ENCODE results near the gene DYNLT1. TPM values are rescaled to one million over a fixed set of nuclear protein-coding genes. Genes with fewer than 3 reads are reported as not detected.

The DYNLT1 gene
- total RNA-seq, 2 experiments from 2014 or later, result 94.3 to 98.3 TPM

GRCh38 chr6:158591810-158592209 is 52.7 kb downstream of the DYNLT1 start:
- peaks cover 1% of the 10 kb centered on the region for H3K4me1 Mint-ChIP-seq (ENCODE audit: low read depth)
- POLR2A ChIA-PET, result interaction anchor here (0.6 kb wide), 1 partner anchor 126 kb away, joined by 3 read pairs; no protein-coding TSS in a partner anchor
- no peak for TF ChIP-seq CTCF (IDR thresholded peaks at IDR 0.05)
- intact Hi-C loops (cut with micrococcal nuclease), result no loop called here
- H3K9me3 Mint-ChIP-seq, result no peaks in the 10 kb centered on the region
- no peak for ATAC-seq
- H3K27ac Mint-ChIP-seq, result no peak overlapping the region
- DNase-seq, result no peak
- no peaks in the 10 kb centered on the region for H3K27me3 Mint-ChIP-seq
- CTCF ChIA-PET, result interaction anchor here (0.8 kb wide), 1 partner anchor 371 kb away, joined by 3 read pairs; no protein-coding TSS in a partner anchor
- H3K4me3 Mint-ChIP-seq, result no peak overlapping the region
- peaks cover 51% of the 10 kb centered on the region for H3K36me3 Mint-ChIP-seq (ENCODE audit: low read depth)

- no peaks in the 10 kb centered on the region for H3K9me3 Mint-ChIP-seq
- DNase-seq (no peak), ATAC-seq (no peak)
- TF ChIP-seq CTCF (IDR thresholded peaks at IDR 0.05), result no peak
- peaks cover 53% of the 10 kb centered on the region for H3K36me3 Mint-ChIP-seq (ENCODE audit: low read depth)
- no peak overlapping the region for H3K4me3 Mint-ChIP-seq
- intact Hi-C loops (cut with micrococcal nuclease), result no loop called here
- no peak overlapping the region for H3K27ac Mint-ChIP-seq
- no peaks in the 10 kb centered on the region for H3K27me3 Mint-ChIP-seq
- CTCF ChIA-PET, result no interaction called here
- H3K4me1 Mint-ChIP-seq (ENCODE audit: low read depth), result peaks cover 1% of the 10 kb centered on the region
- POLR2A ChIA-PET, result no interaction called here
Measured at GRCh38 chr6:158591134-158591809, 53.3 kb downstream of the DYNLT1 start.

DNA sequence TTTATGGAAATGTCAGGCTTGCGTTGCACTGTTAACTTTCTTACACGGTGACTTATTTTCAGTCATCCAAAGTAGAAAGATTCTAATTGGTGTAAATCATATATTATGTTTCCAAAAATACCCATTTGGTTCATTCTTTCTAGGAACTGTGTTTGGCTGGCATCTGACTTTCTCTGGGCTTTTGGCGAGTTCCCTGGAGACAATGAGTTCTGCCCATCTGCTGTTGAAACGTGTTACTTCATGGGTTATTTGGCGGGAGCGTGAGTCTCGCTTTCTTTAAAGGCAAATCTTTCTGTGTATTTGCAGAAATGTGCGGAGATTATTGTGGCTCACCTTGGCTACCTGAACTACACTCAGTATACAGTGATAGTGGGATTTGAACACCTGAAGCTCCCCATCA is 55.2 kb downstream of the DYNLT1 start:
- H3K27me3 Mint-ChIP-seq, result no peaks in the 10 kb centered on the region
- H3K9me3 Mint-ChIP-seq, result no peaks in the 10 kb centered on the region
- ChIA-PET POLR2A (no interaction called here), CTCF (interaction anchor here (1.4 kb wide), 1 partner anchor 16 kb away, joined by 5 read pairs; no protein-coding TSS in a partner anchor)
- no peak overlapping the region for H3K27ac Mint-ChIP-seq
- intact Hi-C loops (cut with micrococcal nuclease), result no loop called here
- no peak for DNase-seq
- no peak for ATAC-seq
- H3K36me3 Mint-ChIP-seq (ENCODE audit: low read depth), result peaks cover 62% of the 10 kb centered on the region
- TF ChIP-seq CTCF (IDR thresholded peaks at IDR 0.05), result no peak
- peaks cover 1% of the 10 kb centered on the region for H3K4me1 Mint-ChIP-seq (ENCODE audit: low read depth)
- H3K4me3 Mint-ChIP-seq, result no peak overlapping the region

GRCh38 chr6:158586652-158587051 is 57.9 kb downstream of the DYNLT1 start:
- TF ChIP-seq CTCF (IDR thresholded peaks at IDR 0.05), result no peak
- POLR2A ChIA-PET, result no interaction called here
- peaks cover 60% of the 10 kb centered on the region for H3K36me3 Mint-ChIP-seq (ENCODE audit: low read depth)

More at GRCh38 chr6:158586652-158587051, 57.9 kb downstream of the DYNLT1 start:
- no peak for ATAC-seq
- Mint-ChIP-seq H3K4me3 (no peak overlapping the region), H3K4me1 (ENCODE audit: low read depth) (peaks cover 1% of the 10 kb centered on the region), H3K27me3 (no peaks in the 10 kb centered on the region), H3K27ac (no peak overlapping the region), H3K9me3 (no peaks in the 10 kb centered on the region)
- intact Hi-C loops (cut with micrococcal nuclease), result no loop called here
- DNase-seq, result no peak
- CTCF ChIA-PET, result no interaction called here

Small RNA genes within 50 kb of the gene (microRNA-seq; reads per million reads assigned to microRNA genes)
- not detected for gene MIR7161 (ENCODE audit: borderline microRNAs expressed, borderline replicate concordance)

Other genes with a start within 250 kb of the DYNLT1 start
- gene TMEM181, start 84.7 kb downstream of the DYNLT1 start, total RNA-seq, result 10 to 100 TPM; 10.0 to 10.1 TPM
- gene SYTL3, start 5.3 kb upstream of the DYNLT1 start, total RNA-seq, result 100 to 1,000 TPM; 151 to 163 TPM
- 100 to 1,000 TPM; 199 to 206 TPM for gene EZR, start 174.6 kb upstream of the DYNLT1 start, total RNA-seq